Gastrocnemius medialis (tissue), 4 donors: ENCODE measurements around the gene MEF2C. TPM values are rescaled to one million over a fixed set of nuclear protein-coding genes. Genes with fewer than 3 reads are reported as not detected.

Experiments
- ATAC-seq, 2 donors: fragments of 150-250 bp; one replicate each; pipeline ENCODE4 v1.9.1; 2016
- DNase-seq, 2 donors: peaks; one replicate each; pipeline ENCODE4 v3.0.0-alpha.2; 2019
- H3K27ac ChIP-seq, 4 donors: fragments of 200-600 bp; sonication (generic); 1 replicate in 1 of 4; 2 replicates in 3 of 4; pipeline ENCODE4 v1.5.1; 2016 to 2018; ENCODE audit warnings: mild to moderate bottlenecking in 2 of 4, moderate library complexity in 1 of 4
- H3K27me3 ChIP-seq, 3 donors: fragments of 200-600 bp; sonication (generic) in 2 of 3; 1 replicate in 1 of 3; 2 replicates in 2 of 3; pipeline versions ENCODE4 v1.5.1 to v1.6.0; 2016 to 2019; ENCODE audit warnings: mild to moderate bottlenecking in 1 of 3, moderate library complexity in 1 of 3
- H3K36me3 ChIP-seq, 2 donors: fragments of 200-600 bp; sonication (generic) in 1 of 2; one replicate each; pipeline ENCODE4 v1.5.1; 2017 to 2018
- H3K4me1 ChIP-seq, 2 donors: fragments of 200-600 bp; sonication (generic) in 1 of 2; one replicate each; pipeline ENCODE4 v1.5.1; 2016 to 2017; ENCODE audit warnings: mild to moderate bottlenecking in 2 of 2
- H3K4me3 ChIP-seq, 4 donors: fragments of 200-600 bp; sonication (generic) in 3 of 4; 1 replicate in 1 of 4; 2 replicates in 3 of 4; pipeline ENCODE4 v1.5.1; 2016 to 2019; ENCODE audit warnings: mild to moderate bottlenecking in 2 of 4
- H3K9me3 ChIP-seq, 3 donors: fragments of 200-600 bp; sonication (generic) in 2 of 3; 1 replicate in 1 of 3; 2 replicates in 2 of 3; pipeline ENCODE4 v1.5.1; 2016 to 2019
- POLR2A ChIP-seq, 2 donors: fragments of 450-650 bp; IDR thresholded peaks; one replicate each; pipeline ENCODE4 v1.6.1; 2017; ENCODE audit warnings: antibody characterized with exemption in 2 of 2, mild to moderate bottlenecking in 2 of 2, moderate library complexity in 2 of 2
- in situ Hi-C, 4 donors: fragments of 200-750 bp; cut with MboI; loops; one replicate each; pipeline versions ENCODE4 v1.15.0 to v1.8.0; 2017; ENCODE audit warnings: low sequenced_read_pairs in 4 of 4
- intact Hi-C: fragments of 100-400 bp; cut with DNase I; formaldehyde crosslinking; loops from one replicate; pipeline ENCODE4 v1.15.1; 2023; ENCODE audit warnings: low total_unique reads
- total RNA-seq, 4 donors: library from RNA; depleted of rRNA; stranded (reverse); fragments of >200 nt; gene quantifications; one replicate each; pipeline versions ENCODE4 v1.1.0 to v1.2.3, GENCODE V29; 2016
- TF ChIP-seq, protein P1 (sequence below), 5 experiments: fragments of 450-650 bp in 3 of 5; fragments of 200-600 bp in 2 of 5; sonication (generic) in 2 of 5; IDR thresholded peaks in 4 of 5; conservative IDR thresholded peaks in 1 of 5; 1 replicate in 4 of 5; 2 replicates in 1 of 5; pipeline ENCODE4 v1.5.1; 2016 to 2019; ENCODE audit warnings: antibody characterized with exemption in 5 of 5, mild to moderate bottlenecking in 3 of 5, moderate library complexity in 3 of 5

The MEF2C gene
- total RNA-seq, 4 donors from 2014 or later: 63.8 to 192 (median 128) TPM

DNA sequence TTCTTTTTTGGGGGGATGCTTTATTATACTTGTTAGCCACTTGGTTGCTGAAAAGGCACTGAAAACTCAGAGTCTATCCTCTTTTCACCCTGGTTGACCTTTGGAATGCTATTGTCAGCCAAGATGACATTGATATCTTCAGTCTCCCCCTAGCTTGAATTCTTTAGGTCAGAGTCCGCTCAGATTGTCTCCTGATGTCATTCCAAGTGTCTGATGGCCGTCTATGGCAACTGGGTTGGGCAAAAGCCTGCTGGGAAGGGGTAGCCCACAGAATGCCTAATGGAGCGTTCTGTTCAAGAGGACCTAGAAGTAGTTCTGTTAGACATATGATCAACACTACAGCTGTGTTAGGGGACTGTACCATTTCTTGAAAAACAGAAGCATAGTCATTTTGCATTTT lies 9.7 kb upstream of the MEF2C start:
- in situ Hi-C loops: loop anchor here in 1 of 4 donors (25.0 kb wide), 1 partner anchor 155 kb away; no protein-coding TSS in a partner anchor
- H3K27ac ChIP-seq: peak overlapping the region; percentile 86 to 96 (median 94)

DNA sequence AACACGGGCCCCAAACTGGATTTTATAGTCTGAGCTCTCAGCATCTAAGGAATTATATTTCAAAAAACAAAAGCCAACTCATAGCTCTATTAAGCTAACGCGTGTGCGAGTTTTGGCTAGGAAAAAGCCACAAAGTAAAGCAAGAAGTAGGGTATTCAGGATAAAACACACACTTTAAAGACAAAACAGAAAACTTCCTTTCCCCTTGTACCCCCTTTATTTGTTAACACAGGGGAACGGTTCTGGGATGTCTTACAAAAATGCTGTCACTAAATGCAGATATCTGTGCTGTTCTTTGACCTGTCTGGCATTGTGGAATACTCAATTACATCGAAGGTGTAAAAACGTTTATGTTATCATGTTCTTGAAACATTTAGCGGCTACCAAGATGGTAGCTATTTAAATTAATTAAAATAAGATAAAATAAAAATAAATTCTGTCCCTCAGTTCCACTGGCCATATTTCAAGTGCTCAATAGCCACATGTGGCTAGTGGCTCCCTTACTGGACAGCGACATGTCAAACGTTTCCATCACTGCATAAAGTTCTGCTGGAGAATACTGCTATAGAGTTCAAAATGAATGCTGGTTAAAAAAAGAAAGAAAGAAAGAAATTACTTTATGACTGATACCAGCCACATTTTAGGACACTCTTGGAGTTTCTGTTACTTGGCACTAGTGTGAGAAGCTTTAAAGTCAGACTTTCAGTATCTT lies 7.2 kb upstream of the MEF2C start:
- DNase-seq: no peak
- Histone ChIP-seq H3K9me3 (no peaks in the 10 kb centered on the region), H3K4me1 (peaks cover 49 to 62% of the 10 kb centered on the region in 2 donors), H3K27ac (peak overlapping the region; percentile 86 to 96 (median 94)), H3K4me3 (peak overlapping the region; percentile 63 to 81 (median 76)), H3K36me3 (no peaks in the 10 kb centered on the region), H3K27me3 (no peaks in the 10 kb centered on the region)
- intact Hi-C loops: no loop called here
- TF ChIP-seq, protein P1, sequence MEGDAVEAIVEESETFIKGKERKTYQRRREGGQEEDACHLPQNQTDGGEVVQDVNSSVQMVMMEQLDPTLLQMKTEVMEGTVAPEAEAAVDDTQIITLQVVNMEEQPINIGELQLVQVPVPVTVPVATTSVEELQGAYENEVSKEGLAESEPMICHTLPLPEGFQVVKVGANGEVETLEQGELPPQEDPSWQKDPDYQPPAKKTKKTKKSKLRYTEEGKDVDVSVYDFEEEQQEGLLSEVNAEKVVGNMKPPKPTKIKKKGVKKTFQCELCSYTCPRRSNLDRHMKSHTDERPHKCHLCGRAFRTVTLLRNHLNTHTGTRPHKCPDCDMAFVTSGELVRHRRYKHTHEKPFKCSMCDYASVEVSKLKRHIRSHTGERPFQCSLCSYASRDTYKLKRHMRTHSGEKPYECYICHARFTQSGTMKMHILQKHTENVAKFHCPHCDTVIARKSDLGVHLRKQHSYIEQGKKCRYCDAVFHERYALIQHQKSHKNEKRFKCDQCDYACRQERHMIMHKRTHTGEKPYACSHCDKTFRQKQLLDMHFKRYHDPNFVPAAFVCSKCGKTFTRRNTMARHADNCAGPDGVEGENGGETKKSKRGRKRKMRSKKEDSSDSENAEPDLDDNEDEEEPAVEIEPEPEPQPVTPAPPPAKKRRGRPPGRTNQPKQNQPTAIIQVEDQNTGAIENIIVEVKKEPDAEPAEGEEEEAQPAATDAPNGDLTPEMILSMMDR (IDR thresholded peaks at IDR 0.05 in 4 of 5, conservative IDR thresholded peaks at IDR 0.05 in 1 of 5): no peak
- no peak for TF ChIP-seq POLR2A (IDR thresholded peaks at IDR 0.05)
- peak; percentile 4 to 25 for ATAC-seq
- in situ Hi-C loops: loop anchor here in 1 of 4 donors (25.0 kb wide), 1 partner anchor 153 kb away; no protein-coding TSS in a partner anchor

More for the DNA sequence above, 9.7 kb upstream of the MEF2C start:
- ATAC-seq: peak in 1 of 2 donors; percentile 28
- no peaks in the 10 kb centered on the region for H3K27me3 ChIP-seq
- no peaks in the 10 kb centered on the region for H3K36me3 ChIP-seq
- intact Hi-C loops: no loop called here
- peak; percentile 30 to 59 for DNase-seq
- no peak for TF ChIP-seq POLR2A (IDR thresholded peaks at IDR 0.05)
- TF ChIP-seq, protein P1 (IDR thresholded peaks at IDR 0.05 in 4 of 5, conservative IDR thresholded peaks at IDR 0.05 in 1 of 5): no peak
- no peak overlapping the region for H3K4me3 ChIP-seq
- no peaks in the 10 kb centered on the region for H3K9me3 ChIP-seq
- H3K4me1 ChIP-seq: peaks cover 31 to 58% of the 10 kb centered on the region in 2 donors

DNA sequence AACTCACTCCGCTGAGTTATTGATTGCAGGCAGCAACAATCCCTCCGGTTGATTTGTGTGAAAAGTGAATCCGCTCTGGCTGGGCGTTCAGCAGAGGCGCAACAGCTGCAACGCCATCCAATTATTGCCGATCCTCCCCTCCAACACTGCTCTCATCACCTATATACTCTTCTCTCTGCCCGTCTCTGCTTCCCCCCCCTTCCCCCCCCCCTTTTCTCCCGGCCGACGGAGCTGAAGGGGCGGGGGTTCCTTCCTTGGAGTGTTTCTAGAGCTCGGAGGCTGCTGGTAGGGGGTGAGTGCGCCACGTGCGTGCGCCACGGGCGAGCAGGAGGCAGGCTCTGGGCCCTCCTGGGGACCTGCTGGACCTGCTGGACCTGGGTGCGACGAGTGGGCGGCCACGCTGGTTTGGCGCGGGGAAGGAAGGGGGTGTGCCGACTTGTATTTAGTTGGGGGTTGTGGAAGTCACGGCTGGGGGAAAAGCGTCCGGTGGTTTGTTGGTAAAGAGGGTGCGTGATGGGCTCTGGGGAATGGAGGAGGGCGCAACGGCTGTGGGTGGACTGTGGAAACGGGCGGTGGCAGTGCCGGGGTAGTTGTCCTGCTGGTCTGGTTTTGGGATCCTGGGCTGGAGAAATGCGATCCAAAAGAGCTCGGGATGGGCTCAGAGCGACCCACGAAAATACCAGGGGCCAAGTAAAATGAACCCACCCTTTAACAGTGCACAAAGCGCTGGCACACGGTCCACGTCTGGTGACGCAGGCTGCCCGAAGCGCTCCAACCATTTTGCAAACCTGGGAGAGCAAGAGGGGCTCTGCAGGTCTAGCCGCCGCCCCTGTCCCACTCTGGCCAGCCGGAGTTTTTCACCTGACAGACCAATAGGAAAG lies 6.4 kb upstream of the MEF2C start:
- Histone ChIP-seq H3K9me3 (no peaks in the 10 kb centered on the region), H3K4me3 (peak overlapping the region; percentile 63 to 81 (median 76)), H3K27me3 (no peaks in the 10 kb centered on the region), H3K27ac (peak overlapping the region; percentile 86 to 96 (median 94)), H3K4me1 (peaks cover 49 to 62% of the 10 kb centered on the region in 2 donors), H3K36me3 (no peaks in the 10 kb centered on the region)
- in situ Hi-C loops (loop anchor here in 3 of 4 donors (10.0 to 25.0 kb wide), 3 partner anchors 65 to 155 kb away; no protein-coding TSS in a partner anchor), intact Hi-C loops (no loop called here)
- TF ChIP-seq POLR2A (IDR thresholded peaks at IDR 0.05): peak; percentile 56 to 71
- TF ChIP-seq, protein P1 (IDR thresholded peaks at IDR 0.05 in 4 of 5, conservative IDR thresholded peaks at IDR 0.05 in 1 of 5): no peak
- ATAC-seq: peak; percentile 63 to 70
- DNase-seq: peak; percentile 44 to 80

DNA sequence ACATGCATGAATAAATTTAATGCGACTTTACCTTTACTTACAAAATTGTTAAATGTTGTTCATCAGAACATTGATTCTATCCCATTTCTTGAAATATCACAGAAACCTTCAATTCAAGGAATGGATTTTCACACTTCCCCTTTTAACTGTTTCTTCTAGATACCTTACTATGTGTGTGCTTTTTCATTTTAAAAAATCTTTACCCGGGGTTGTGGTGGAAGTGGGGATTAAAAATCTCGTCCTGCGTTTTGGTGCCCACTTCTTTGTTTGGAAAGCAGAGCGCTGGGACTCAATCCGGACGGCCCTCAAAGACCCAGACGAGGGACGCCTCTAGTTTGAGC lies 5.8 kb upstream of the MEF2C start:
- in situ Hi-C loops (loop anchor here in 3 of 4 donors (10.0 to 25.0 kb wide), 3 partner anchors 64 to 154 kb away; no protein-coding TSS in a partner anchor), intact Hi-C loops (no loop called here)
- H3K4me1 ChIP-seq: peaks cover 46 to 57% of the 10 kb centered on the region in 2 donors
- H3K36me3 ChIP-seq: no peaks in the 10 kb centered on the region
- peak overlapping the region; percentile 86 to 96 (median 94) for H3K27ac ChIP-seq
- DNase-seq (no peak), ATAC-seq (peak in 1 of 2 donors; percentile 1)
- TF ChIP-seq, protein P1 (IDR thresholded peaks at IDR 0.05 in 4 of 5, conservative IDR thresholded peaks at IDR 0.05 in 1 of 5): no peak
- no peak for TF ChIP-seq POLR2A (IDR thresholded peaks at IDR 0.05)
- no peaks in the 10 kb centered on the region for H3K27me3 ChIP-seq
- H3K9me3 ChIP-seq: no peaks in the 10 kb centered on the region
- peak overlapping the region; percentile 63 to 81 (median 76) for H3K4me3 ChIP-seq
